Breast epithelium (tissue), 4 donors: ENCODE data around the gene PTPN2. TPM values are rescaled to one million over a fixed set of nuclear protein-coding genes. Genes with fewer than 3 reads are reported as not detected.
"Not testable (repeated sequence)": the region's sequence is repeated elsewhere in the genome, so short reads cannot be mapped to it uniquely, and the experiment has no call there.

Experiments
- DNase-seq, 2 donors: peaks; one replicate each; pipeline ENCODE4 v3.0.0-alpha.2; 2019; ENCODE audit warnings: low spot score in 2 of 2
- H3K27ac ChIP-seq, 2 donors: fragments of 200-600 bp; sonication (generic) in 1 of 2; one replicate each; pipeline ENCODE4 v1.5.1; 2016 to 2019; ENCODE audit warnings: mild to moderate bottlenecking in 1 of 2
- H3K27me3 ChIP-seq, 2 donors: fragments of 200-600 bp; sonication (generic) in 1 of 2; one replicate each; pipeline versions ENCODE4 v1.5.1 to v1.6.0; 2017 to 2019; ENCODE audit warnings: control low read depth in 1 of 2, mild to moderate bottlenecking in 1 of 2
- H3K36me3 ChIP-seq: fragments of 200-600 bp; one replicate; pipeline ENCODE4 v1.5.1; 2019
- H3K4me1 ChIP-seq, 2 donors: fragments of 200-600 bp; sonication (generic); one replicate each; pipeline ENCODE4 v1.5.1; 2016 to 2019; ENCODE audit warnings: control low read depth in 1 of 2
- H3K4me3 ChIP-seq, 3 donors: fragments of 200-600 bp; sonication (generic); 1 replicate in 2 of 3; 2 replicates in 1 of 3; pipeline ENCODE4 v1.5.1; 2016 to 2019; ENCODE audit warnings: mild to moderate bottlenecking in 3 of 3, moderate library complexity in 2 of 3
- H3K9me3 ChIP-seq, 2 donors: fragments of 200-600 bp; sonication (generic) in 1 of 2; one replicate each; pipeline ENCODE4 v1.5.1; 2016 to 2019; ENCODE audit warnings: control low read depth in 1 of 2
- POLR2A ChIP-seq: fragments of 450-650 bp; IDR thresholded peaks from one replicate; pipeline ENCODE4 v1.6.1; 2016; ENCODE audit warnings: antibody characterized with exemption, mild to moderate bottlenecking, moderate library complexity
- POLR2AphosphoS5 ChIP-seq, 3 donors: sonication (generic); formaldehyde crosslinking; IDR thresholded peaks; one replicate each; pipeline ENCODE4 v1.6.1; 2017; ENCODE audit warnings: antibody characterized with exemption in 3 of 3
- intact Hi-C: fragments of 100-400 bp; cut with DNase I; formaldehyde crosslinking; loops from one replicate; pipeline ENCODE4 v1.15.1; 2023; ENCODE audit warnings: low total_unique reads
- total RNA-seq, 3 donors: library from RNA; depleted of rRNA; stranded (reverse); fragments of >200 nt; gene quantifications; one replicate each; pipeline ENCODE4 v1.1.0, GENCODE V29; 2016
- TF ChIP-seq, protein P1 (sequence below), 3 donors: fragments of 450-650 bp; IDR thresholded peaks; one replicate each; pipeline ENCODE4 v1.5.1; 2016 to 2017; ENCODE audit warnings: antibody characterized with exemption in 3 of 3, mild to moderate bottlenecking in 3 of 3, moderate library complexity in 3 of 3

The PTPN2 gene
- total RNA-seq, 3 donors from 2014 or later: 38.4 to 57.1 (median 53.7) TPM

DNA sequence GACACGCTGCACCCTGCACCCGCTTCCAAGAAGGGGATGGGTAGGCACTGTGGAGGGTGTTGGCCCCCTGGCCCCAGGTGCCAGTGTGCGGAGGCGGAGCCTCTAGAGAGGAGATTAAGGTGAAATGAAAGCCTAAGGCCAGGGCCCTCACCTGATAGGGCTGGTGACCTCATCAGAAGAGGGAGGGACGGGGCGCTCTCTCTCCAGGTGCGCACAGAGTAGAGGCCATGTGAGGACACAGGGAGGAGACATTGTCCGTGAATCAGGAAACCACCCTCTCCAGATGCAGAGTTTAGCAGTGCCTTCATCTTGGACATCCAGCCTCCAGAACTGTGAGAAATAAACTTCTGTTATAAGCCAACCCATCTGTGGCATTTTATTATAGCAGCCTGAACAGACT, 118.9 kb downstream of the PTPN2 start:
- H3K27ac ChIP-seq: no peak overlapping the region
- no peak for DNase-seq
- TF ChIP-seq, protein P1, sequence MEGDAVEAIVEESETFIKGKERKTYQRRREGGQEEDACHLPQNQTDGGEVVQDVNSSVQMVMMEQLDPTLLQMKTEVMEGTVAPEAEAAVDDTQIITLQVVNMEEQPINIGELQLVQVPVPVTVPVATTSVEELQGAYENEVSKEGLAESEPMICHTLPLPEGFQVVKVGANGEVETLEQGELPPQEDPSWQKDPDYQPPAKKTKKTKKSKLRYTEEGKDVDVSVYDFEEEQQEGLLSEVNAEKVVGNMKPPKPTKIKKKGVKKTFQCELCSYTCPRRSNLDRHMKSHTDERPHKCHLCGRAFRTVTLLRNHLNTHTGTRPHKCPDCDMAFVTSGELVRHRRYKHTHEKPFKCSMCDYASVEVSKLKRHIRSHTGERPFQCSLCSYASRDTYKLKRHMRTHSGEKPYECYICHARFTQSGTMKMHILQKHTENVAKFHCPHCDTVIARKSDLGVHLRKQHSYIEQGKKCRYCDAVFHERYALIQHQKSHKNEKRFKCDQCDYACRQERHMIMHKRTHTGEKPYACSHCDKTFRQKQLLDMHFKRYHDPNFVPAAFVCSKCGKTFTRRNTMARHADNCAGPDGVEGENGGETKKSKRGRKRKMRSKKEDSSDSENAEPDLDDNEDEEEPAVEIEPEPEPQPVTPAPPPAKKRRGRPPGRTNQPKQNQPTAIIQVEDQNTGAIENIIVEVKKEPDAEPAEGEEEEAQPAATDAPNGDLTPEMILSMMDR (IDR thresholded peaks at IDR 0.05): no peak
- TF ChIP-seq POLR2AphosphoS5 (IDR thresholded peaks at IDR 0.05): no peak
- no peak for TF ChIP-seq POLR2A
- no peaks in the 10 kb centered on the region for H3K9me3 ChIP-seq
- no peaks in the 10 kb centered on the region for H3K27me3 ChIP-seq
- intact Hi-C loops: no loop called here
- no peaks in the 10 kb centered on the region for H3K36me3 ChIP-seq
- no peak overlapping the region for H3K4me3 ChIP-seq
- no peaks in the 10 kb centered on the region for H3K4me1 ChIP-seq

DNA sequence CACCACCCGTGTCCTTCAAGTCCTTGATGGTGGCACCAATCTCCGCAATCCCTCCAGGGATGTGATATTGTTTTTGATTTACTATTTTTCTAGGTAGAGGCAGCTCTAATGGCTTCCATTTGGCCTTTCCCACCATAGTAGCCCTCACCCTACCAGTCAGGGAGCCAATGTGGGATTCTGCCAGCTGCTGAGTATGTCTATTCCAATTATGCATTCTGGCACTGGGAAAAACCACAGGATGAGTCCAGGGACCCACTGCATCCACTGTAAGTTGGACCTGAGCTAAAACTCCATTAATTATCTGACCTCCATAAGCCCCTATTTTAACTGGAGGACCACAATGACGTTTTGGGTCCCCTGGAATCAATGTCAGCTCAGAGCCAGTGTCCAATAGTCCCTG, 125.5 kb downstream of the PTPN2 start:
- H3K4me1 ChIP-seq, H3K9me3 ChIP-seq, H3K27me3 ChIP-seq, DNase-seq, H3K4me3 ChIP-seq, H3K27ac ChIP-seq, H3K36me3 ChIP-seq, intact Hi-C loops: not testable (repeated sequence)

DNA sequence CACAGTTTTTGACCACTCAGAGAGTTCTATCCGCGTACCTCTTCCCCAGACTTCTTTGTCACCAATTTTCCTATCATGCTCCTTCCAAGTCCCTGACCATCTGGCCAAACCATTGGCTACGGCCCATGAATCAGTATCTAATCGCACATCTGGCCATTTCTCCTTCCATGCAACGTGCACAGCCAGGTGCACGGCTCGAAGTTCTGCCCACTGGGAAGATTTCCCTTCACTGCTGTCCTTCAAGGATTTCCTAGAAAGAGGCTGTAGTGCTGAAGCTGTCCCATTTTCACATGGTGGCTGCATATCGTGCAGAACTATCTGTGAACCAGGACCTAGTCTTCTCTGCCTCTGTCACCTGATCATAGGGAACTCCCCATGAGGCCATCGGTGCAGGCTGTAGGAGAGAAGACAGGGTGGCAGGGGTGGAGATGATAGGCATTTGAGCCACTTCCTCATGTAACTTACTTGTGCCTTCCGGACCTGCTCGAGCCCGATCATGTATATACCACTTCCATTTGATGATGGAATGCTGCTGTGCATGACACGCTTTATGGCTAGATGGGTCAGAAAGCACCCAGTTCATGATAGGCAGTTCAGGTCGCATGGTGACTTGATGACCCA, 127.3 kb downstream of the PTPN2 start:
- H3K4me1 ChIP-seq, H3K36me3 ChIP-seq, H3K9me3 ChIP-seq, intact Hi-C loops, DNase-seq, H3K27me3 ChIP-seq, H3K27ac ChIP-seq, H3K4me3 ChIP-seq: not testable (repeated sequence)

DNA sequence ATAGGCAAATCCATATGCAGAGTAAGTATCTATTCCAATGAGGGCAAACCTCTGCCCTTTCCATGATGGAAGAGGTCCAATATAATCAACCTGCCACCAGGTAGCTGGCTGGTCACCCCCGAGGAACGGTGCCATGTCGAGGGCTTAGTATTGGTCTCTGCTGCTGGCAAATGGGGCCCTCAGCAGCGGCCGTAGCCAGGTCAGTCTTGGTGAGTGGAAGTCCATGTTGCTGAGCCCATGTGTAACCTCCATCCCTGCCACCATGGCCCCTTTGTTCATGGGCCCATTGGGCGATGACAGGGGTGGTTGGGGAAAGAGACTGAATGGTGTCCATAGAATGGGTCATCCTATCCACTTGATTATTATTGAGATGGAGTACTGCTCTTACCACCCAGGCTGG, 128.4 kb downstream of the PTPN2 start:
- H3K27me3 ChIP-seq, H3K27ac ChIP-seq, DNase-seq, H3K4me3 ChIP-seq, H3K9me3 ChIP-seq, H3K36me3 ChIP-seq, H3K4me1 ChIP-seq, intact Hi-C loops: not testable (repeated sequence)

DNA sequence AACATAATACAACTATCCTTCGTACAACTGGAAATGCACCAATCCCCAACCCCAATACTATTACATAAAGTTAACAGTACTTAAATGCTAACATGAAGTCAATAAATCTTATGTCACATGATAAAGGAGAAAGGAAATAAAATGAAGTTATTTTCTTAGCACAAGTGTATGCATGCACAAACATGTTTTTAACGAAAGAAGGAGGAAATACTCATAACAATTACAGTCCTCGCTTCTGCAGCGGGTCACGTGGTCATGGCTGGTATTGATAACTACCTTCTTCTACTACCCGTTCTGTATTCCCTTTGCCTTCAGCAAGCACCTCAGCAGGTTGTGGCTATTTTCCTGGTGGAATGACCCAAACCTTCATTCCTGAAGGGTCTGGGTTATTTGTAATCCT, 129.5 kb downstream of the PTPN2 start:
- Histone ChIP-seq H3K27me3 (no peaks in the 10 kb centered on the region), H3K36me3 (no peaks in the 10 kb centered on the region), H3K4me1 (no peaks in the 10 kb centered on the region), H3K4me3 (no peak overlapping the region), H3K9me3 (no peaks in the 10 kb centered on the region), H3K27ac (no peak overlapping the region)
- no peak for DNase-seq
- intact Hi-C loops: no loop called here
- TF ChIP-seq POLR2A: no peak
- TF ChIP-seq, protein P1 (IDR thresholded peaks at IDR 0.05): no peak
- TF ChIP-seq POLR2AphosphoS5 (IDR thresholded peaks at IDR 0.05): no peak

DNA sequence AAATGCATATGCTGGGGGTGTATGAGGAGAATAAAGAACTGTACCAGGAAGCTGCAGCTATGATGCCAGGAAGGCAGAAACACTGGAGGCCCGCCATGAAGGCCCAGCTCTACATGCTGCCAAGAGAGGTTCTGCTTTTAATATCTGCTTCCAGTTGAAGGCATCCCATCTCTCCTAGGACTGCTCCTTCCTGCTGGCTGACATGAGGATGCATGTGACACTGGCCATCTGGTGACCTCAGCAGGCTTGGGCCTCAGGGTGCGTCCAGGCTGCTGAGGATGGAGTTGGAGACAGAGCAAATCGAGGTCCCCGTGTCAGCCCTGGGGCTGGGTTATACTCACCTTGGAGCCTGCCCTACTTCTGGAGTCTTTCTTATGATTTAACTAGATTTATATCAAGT, 132.1 kb downstream of the PTPN2 start:
- no peak overlapping the region for H3K27ac ChIP-seq
- intact Hi-C loops: no loop called here
- H3K27me3 ChIP-seq: no peaks in the 10 kb centered on the region
- no peak overlapping the region for H3K4me3 ChIP-seq
- no peaks in the 10 kb centered on the region for H3K36me3 ChIP-seq
- no peaks in the 10 kb centered on the region for H3K9me3 ChIP-seq
- H3K4me1 ChIP-seq: no peaks in the 10 kb centered on the region
- no peak for TF ChIP-seq POLR2A
- TF ChIP-seq, protein P1 (IDR thresholded peaks at IDR 0.05): no peak
- TF ChIP-seq POLR2AphosphoS5 (IDR thresholded peaks at IDR 0.05): no peak
- DNase-seq: no peak

DNA sequence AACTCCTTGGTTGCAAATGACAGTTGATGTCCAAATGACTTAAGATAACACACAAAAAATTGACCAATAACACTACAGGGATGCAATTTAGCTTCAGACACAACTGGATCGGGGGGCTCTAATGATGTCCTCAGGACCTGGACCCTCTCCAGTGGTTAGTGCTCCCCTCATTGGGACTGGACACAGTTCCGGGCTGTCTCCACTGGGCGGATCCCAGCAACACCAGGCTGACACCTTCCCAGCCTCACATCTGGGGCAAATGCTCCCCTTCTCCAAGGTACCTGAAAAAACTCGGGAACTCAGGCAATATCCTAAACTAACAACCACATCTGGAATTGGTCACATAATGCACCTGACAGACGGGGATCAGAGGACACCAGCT, 132.5 kb downstream of the PTPN2 start:
- H3K36me3 ChIP-seq: no peaks in the 10 kb centered on the region
- H3K4me3 ChIP-seq: no peak overlapping the region
- no peak overlapping the region for H3K27ac ChIP-seq
- DNase-seq: no peak
- H3K4me1 ChIP-seq: no peaks in the 10 kb centered on the region
- H3K9me3 ChIP-seq: no peaks in the 10 kb centered on the region
- TF ChIP-seq, protein P1 (IDR thresholded peaks at IDR 0.05): no peak
- TF ChIP-seq POLR2A: no peak
- TF ChIP-seq POLR2AphosphoS5 (IDR thresholded peaks at IDR 0.05): no peak
- no peaks in the 10 kb centered on the region for H3K27me3 ChIP-seq
- intact Hi-C loops: no loop called here
